NCI-H2196 treated with DMSO at 0.1 percent for 48 hours (cell line): ENCODE data around the gene SRL.
"Not testable (repeated sequence)": the region's sequence is repeated elsewhere in the genome, so short reads cannot be mapped to it uniquely, and the experiment has no call there.

Experiments
- DNase-seq: peaks from one replicate; lab custom pipeline; 2025; ENCODE audit not compliant: unreplicated experiment; lab: John Stamatoyannopoulos, UW

The SRL gene

DNA sequence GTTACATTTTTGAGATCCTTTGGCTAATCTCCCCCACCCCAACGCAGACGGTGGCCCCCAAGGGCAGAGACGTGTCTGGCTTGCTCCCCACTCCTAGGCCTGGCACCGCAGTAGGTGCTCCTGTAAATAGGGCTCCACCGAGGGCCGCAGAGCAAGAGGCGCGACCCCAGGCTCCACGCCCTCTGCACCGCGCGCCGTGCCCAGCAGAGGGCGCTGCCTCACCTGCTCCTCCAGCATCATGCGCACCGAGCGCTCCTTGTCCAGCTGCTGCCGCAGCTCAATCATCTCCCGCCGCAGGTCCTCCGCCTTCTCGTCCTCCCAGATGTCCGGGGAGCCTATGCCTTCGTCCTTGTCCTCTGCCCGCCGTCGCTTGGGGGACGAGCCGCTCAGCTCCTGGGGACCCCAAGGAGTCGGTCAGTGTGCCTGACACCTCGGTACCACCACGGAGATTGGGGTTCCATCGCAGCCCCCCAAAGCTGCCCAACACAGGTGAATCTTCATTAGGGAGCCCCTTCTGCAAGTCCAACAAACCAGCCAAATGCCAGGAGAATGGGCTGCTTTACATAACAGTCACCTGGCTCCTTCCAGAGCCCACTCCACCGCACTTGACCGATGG lies 19.8 kb upstream of the SRL start:
- DNase-seq = no peak

DNA sequence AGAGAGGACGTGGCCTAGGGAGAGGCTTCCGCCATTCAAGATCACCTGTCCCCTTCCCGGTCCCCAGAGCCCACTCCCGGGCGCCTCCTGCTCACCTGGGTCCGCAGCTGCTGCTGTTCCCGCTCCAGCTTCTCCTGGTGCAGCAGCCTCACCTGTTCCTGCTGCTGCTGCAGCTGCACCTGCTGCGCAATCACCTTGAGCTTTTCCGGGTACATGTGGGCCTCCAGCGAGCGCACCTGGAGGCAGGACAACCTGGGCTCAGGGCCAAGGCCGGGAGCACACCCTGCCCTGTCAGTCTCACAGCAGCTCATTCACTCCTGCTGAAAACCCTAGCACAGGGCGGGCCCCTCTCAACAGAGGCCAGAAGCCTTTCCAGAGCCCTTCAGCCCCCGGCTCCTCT lies 18.5 kb upstream of the SRL start:
- peak; percentile 86 for DNase-seq

DNA sequence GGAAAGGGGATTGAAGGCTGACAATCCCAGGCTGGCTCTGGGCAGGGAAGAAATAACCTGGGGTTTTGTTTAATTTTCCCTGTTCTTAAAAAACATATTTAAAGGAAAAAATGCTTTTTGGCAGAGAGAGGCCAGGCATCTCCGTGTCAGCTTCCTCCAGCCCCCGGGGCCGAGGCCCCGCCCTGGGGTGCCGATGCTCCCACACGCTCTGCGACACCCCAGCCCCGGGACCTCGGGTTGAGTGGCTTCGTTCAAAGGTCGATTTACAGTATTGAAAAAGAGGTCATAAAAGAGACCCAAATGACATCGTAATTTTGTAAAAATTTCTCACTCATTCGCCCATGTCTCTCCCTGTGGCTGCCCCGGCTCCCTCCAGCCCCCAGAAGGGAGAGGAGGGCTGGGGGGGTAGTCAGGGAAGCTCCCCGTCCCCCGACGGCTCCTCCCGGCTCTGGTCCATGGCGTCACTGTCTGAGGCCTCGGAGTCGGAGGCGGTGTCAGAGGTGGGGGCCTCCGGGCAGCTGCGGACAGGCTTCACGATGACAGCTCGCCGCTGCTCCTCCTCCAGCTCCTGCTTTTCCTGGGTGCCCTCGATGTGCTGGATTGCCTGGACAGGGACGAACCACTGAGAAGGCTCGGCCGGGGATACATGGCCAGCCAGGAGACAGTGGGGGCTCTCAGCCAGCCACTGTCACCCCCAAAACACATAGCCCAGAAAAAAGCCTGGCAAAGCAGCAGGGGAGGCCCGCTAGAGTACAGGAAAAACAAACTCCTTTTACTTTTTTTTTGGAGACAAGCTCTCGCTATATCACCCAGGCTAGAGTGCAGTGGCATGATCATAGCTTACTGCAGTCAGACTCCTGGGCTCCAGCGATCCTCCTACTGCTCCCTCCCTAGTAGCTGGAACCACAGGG lies 16.0 kb upstream of the SRL start:
- DNase-seq = no peak

DNA sequence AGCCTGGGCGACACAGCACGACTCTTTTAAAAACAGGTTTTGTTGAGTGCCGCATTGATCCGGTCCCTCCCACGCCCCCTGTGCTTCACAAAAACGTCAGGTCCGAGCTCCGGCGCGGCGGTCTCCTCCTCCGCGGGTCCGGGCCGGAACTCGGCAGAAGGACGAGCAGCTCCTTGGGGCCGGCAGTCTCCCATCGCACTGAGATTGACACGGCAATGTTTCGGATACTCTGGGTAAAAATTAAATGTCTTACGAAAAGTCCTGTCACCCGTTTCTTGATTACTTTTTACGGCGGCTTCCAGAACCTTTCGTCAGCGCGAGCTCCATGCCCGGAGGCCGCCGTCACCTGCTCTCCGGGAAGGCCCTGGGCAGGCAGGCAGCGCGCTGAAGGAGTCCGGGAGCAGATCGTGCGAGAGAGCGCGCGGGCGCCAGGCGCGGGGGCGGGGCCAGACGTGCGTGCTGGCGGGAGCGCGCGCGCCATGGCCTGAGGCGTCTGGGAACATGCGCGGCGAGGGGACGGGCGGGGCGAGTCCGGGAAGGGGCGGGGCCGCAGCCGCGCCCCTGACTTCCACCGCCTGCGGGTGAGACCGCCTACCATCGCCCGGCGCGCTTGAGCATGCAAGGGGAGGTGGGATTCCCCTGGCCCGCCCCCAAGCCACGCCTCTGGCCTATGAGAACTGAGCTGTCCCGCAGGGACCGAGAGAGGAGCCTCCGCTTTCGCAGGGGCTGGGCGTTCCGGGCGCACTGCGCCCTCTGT lies 11.7 kb upstream of the SRL start:
- peak; percentile 98 for DNase-seq

DNA sequence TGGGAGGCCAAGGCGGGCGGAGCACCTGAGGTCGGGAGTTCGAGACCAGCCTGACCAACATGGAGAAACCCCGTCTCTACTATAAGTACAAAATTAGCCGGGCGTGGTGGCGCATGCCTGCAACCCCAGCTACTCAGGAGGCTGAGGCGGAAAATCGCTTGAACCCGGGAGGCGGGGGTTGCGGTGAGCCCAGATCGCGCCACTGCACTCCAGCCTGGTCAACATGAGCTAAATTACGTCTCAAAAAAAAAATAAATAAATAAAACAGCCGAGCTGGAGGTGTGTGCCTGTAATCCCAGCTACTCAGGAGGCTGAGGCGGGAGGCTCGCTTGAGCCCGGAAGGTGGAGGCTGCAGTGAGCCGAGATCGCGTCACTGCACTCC lies 11.1 kb upstream of the SRL start:
- DNase-seq = not testable (repeated sequence)

DNA sequence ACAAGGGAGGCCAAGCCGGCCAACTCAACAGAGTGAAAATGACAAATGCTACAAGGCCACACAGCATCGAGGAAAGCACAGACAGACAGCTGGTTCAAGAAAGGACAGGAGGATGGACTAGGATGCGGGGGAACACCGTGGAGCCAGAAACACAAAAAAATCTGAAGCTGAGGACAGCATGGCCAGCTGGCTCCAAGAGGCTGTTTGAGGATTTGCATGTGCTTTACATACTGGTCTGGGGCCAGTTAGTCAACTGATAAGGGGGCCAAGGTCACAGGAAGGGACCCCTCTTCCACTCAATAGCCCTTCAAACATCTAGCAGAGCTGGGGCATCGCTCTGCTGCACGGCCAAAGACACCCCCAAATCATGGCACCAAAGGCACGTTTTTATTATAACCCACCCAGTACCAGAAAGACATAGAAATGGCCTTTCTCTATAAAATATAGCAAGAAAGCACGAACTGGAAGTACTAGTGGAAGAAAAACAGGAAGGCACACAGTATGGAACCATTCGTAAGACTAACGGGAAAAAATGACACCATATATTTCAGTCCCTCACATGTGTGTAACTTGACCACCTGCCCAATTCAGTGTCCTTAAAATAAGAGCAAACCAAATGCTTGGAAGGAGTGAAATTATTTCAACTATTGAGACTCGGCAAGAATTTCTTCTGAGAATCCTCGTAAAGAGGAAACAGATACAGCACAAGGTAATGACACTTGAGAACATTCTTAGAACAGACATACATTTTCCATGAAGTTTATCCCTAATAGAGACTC lies 7.8 kb upstream of the SRL start:
- no peak for DNase-seq

DNA sequence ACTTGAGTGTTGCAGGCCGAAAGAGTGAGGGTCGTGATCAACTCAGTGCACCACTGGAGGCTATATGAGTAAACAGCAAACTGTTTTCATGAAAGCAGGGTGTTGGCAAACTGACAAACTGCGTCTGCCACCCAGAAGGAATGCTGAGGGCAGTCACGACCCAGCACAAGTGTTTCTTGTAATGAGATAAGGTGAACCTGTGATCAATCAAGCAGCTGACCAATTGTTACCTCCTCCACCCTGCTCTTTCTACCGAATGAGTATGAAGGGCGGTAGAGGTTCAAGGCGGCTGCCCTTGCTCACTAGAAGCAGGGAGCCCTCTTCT lies 5.5 kb upstream of the SRL start:
- no peak for DNase-seq

DNA sequence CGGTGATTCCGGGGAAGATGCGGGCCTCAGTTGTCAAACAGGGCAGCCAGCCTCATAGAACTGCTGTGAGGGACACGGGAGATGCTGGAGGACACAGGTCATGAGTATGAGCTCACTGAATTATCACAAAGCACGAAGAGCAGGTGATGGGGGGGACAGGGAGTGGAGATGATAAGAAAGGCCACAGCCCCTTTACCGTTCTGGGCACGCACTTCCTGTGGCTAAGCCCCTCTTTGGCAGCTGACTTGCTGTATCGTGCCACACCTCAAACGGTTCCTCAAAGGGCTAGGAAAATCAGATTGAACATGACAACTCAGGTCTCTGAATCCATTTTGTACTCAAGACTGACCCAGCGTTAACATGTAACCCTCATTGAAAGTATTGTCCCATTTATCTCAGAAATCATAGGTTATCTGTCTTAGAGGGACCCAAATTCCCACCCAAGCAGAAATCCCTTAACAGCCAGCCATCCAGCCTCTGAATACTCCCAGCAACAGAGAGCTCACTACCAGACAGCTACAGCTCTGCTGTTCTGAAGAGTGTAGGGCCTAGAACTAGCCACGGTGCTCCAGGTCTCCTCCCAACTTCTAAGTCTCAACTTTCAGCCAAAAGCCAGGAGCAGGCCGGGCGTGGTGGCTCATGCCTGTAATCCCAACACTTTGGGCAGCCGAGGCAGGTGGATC lies 5.0 kb upstream of the SRL start:
- no peak for DNase-seq

DNA sequence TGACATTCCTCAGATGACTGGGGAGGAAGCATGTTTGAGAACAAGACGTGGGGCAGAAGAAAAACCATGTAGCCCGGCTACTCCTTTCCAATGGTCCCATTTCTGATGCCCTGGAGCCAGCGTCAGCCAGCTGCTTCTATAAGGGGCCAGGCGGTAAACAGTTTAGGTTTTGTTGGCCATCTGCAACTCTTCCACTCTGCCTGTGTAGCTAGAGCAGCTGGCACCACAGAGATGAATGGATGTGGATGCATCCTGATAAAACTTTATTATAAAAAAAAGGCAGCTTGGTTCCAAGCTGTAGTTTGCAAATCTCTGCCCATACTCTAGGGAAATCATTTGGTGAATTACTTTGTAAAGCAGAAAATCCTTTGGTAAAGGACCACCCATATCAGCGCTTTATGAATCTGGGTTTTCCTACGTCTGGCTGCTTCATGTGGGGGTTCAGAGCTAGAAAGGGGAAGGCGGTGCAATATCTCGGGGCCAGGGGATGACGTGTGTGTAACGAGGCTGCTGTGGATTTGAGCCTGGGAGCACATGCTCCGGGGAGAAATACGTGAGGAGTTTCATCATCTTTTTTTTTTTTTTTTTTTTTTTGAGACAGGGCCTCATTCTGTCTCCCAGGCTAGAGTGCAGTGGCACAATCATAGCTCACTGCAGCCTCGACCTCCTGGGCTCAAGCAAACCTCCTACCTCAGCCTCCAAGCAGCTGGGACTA lies 3.4 kb upstream of the SRL start:
- no peak for DNase-seq

DNA sequence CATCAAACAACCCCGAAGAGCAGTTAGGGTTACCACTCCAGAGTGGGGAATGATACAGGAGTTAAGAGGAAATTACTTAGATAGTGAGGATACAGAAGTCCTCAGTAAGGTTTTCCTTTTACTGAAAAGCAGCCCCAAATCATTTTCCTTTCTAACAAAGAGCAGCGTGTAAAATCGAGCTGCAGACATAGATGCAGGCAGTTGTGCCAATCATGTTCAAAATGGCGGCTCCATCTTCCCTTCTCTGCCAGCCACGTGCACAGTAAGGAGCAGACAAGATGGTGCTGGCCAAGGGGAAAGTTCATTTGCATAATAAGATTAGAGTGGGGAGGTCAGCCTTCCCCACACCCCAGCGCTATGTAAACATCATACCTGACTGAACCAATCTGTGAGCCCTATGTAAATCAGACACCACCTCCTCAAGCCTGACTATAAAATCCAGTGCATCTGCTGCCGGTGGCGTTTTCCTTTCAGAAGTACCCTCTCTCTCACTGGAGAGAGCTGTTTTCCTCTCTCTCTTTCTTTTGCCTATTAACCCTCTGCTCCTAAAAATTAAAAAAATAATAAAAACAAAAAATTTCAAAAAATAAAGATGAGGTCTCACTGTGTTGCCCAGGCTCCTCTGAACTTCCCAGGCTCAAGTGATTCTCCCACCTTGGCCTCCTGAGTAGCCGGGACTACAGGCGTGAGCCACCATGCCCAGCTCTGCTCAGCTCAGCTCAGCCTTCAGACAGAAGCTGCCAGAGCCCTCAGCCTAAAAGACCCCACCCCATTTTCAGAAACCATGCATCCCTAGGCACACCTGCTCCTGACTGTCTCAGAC lies 2.6 kb upstream of the SRL start:
- peak; percentile 86 for DNase-seq

DNA sequence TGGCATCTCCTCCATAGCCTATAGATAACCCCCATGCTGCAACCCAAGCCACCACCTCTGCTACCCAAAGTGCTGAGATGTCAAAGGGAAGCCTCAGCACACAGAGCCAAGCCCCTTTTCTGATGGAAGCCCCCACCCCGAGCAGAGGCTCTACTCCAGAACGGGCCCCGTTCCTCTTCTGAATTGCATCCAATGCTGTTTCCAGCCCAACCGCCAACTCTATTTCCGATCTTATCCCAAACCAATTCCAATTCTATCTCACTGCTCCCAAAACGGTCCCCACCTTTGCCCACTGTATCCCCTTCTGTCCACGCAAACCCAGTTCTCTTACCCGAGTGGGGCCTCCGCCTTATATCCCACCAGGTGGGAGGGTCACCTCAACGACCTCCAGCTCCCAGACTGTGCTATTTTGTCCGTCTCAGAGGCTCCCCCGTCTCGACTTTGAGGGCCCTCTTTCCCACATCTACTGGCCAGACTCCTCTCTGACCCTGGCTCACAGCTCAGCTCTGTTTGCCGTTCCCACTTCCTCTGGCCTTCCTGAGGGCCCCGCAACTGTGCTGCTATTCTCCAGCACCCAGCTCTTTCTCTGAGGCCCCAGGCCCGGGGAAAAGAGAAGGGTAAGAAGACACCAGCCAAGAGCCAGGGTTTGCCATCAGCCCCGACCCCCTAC lies 487 bp downstream of the SRL start:
- no peak for DNase-seq

DNA sequence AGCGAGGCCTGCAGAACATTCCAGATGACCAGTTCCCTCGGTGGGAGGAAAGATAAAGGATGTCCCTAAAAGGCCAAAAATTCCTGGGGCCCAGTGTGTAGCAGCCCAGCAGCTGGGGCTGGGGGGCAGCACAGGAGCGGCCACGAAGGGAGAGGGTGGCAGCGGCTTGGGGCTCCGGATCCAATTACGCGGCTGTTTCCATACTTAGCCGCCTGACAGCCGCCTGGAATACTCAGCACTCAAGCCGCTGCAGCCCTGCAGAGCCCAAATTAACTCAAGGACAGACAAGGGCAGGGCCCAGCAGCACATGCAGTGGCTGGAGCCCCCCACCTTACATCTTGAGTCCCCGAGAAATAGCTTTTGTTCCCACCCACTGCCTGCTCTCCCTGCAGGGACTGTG lies 1.3 kb downstream of the SRL start:
- DNase-seq = no peak

DNA sequence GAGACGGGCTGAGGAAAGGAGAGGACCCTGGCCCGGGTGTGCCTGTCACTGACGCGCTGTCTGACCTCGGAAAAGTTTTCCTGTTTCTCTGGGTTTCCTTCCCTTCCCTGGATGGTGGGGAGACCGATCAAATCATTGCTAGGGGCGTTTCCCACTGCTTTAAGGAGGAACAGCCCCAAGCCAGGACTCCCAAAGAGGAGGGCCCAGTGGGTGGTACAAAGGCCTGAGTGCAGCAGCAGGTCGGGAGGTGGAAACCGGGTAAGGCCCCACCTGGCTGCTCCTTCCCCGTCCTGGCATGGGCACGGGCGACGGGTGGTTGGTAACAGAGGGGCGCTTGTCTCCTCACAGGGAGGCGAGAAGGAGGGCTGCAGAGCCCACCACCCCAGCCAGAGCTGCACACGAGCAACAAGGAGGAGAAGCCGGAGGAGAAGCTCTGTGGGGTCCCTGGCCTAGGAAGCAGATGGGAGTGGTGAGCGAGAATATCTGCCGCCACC lies 2.2 kb downstream of the SRL start:
- no peak for DNase-seq

DNA sequence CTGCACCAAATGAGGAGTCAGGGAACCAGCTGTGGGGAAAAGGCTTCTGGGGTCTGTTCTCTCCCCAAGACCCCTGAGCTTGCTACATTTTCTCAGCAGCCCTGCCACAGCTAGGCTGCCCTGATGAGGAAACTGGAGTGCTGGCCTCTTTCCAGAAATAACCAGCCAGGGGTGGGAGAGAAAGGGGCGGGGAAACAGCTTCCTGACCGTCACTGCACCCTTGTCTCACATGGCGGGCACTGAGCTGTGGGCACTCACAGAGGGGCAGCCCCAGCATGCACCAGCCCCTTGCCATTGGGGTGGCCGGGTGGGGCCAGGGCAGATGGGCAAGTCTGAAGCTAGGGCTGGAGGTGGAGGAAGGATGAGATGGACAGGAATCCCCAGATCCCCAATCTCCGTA lies 2.9 kb downstream of the SRL start:
- no peak for DNase-seq

DNA sequence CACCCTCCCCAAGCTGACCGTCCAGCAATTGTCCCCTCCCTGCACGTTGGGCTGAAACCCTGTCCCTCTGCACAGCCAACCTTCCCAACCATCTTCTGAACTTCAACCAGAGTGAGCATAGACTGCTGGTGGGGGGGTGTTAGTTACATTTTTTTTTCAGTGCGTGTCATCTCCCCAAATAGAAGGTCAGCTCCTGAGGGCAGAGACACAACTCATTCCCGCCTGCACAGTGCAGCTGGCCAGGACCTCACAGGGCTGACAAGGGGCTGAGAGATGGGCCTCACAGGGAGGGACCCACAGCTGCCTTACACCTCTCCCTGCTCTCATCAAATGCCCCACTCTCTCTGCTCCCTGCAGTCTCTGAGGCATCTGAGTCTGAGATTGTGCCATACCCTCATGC lies 8.4 kb downstream of the SRL start:
- DNase-seq = no peak

DNA sequence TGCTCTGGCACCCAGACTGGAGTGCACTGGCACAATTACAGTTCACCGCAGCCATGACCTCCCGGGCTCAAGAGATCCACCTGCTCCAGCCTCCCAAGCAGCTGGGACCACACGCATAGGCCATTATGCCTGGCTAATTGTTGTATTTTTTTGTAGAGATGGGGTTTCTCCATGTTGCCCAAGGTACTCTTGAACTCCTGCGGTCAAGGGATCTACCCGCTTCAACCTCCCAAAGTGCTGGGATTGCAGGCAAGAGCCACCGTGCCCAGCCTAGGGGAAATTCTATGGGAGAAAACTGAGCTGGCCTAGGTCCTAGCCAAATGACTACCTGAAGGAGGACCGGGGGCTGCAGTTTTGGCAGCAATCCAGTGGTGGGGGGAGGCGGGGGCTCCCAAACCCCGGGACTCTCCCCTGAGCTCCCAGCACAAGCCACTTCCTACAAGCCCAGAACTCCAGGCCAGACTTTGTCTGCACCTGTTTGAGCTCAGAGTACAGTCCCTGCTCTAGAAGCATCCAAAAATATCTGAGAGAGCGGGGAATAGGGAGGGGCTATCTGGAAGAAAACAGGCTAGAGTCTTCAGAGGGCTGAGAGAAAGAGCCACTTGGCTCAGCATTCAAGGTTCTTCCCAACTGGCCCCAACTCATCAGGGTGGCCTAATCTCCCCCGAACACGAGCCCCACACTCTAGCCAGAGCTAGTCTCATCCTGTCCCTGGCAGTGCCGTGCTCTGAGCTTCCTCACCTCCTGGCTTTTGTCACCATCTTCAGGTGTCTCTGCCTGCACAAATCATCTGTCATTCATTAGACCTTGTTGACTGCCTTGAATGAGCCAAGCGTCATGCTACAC lies 9.1 kb downstream of the SRL start:
- DNase-seq = no peak

DNA sequence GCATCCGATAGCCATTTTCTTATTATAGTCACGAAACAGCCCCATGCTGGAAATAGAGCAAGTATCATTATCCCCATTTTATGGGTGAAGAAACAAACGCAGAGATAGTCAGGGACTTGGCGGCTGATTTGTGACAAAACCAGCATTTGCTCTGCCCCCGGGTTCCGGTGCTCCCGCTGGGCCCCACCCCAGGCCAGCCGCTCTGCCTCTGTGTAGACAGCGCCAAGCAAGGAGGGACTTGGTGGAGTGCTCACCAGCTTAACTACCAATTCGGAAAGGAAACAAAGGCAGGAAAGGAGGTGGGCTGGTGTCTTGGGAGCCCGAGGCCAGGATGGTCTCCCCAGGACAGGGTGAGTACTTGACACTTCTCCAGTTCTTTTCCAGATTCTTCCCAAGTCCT lies 10.0 kb downstream of the SRL start:
- DNase-seq = no peak

DNA sequence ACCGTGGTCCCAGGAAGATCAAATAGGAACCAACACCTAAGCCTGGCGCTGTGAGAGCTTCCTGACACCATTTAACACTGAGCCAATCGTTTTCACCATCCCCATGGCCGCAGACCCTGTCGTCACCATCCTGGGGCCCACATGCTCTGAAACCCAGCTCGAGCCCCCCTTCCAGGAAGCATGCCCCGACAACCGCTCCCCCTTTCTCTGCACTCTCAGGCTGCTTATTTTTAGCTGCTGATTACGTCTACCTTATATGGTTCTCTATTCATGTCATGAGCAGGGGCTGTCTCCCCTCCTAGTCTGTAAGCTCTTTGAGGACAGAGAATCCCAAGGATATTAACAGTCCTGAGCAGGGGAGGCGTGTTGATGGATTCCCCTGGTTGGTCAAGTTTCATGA lies 10.5 kb downstream of the SRL start:
- DNase-seq = no peak
